Left lobe of liver (tissue), 2 donors: Measurements from ENCODE around the gene DVL1. TPM values are rescaled to one million over a fixed set of nuclear protein-coding genes. Genes with fewer than 3 reads are reported as not detected.

Source experiments
- ATAC-seq: fragments of 200-7000 bp; cut with Tn5 transposase; one replicate; pipeline ENCODE4 v1.9.1; 2020; ENCODE audit warnings: mild to moderate bottlenecking, moderate library complexity
- DNase-seq: peaks from one replicate; pipeline ENCODE4 v3.0.0-alpha.2; 2020; ENCODE audit warnings: low spot score
- total RNA-seq: library from RNA; stranded (reverse); gene quantifications from one replicate; pipeline ENCODE4 v1.2.1, GENCODE V29; 2021
- donor health status: DM: no; HTN: no; CAD: no; lungs with moderate emphysema.
- donor health status: DM: no; HTN: yes; CAD: no.

The DVL1 gene
- total RNA-seq, 1 donor from 2014 or later, result 50.4 TPM

DNA sequence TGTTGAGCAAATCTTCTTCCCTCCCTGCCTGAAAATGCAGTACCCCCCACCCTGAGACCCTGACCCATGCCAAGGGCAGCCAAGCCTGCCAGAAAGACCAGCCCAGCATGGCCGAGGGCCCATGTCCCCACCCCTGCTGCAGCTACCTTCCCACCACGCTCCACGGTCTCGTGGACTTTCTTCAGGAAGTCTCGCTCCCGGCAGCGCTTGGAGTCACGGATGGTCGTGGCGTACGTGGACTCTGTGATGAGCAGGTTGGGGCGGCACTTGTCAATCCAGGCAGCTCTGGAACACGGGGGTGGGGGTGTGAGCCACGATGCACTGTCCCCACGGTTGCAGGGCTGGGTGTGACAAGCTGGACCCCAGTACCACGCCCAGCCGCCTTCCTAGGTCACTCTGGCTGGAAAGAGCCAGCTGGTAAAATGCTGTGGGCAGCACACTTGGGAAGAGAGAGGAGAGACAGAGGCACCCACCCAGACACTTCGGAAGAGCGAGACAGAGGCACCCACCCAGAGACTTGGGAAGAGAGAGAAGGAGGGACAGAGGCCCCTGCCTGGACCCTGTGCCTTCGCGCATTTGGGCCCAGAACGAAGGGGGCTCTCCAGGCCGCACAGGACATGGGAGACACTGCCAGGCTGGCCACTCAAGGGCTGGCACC, 34.4 kb downstream of the DVL1 start:
- ATAC-seq, result no peak
- DNase-seq, result no peak

DNA sequence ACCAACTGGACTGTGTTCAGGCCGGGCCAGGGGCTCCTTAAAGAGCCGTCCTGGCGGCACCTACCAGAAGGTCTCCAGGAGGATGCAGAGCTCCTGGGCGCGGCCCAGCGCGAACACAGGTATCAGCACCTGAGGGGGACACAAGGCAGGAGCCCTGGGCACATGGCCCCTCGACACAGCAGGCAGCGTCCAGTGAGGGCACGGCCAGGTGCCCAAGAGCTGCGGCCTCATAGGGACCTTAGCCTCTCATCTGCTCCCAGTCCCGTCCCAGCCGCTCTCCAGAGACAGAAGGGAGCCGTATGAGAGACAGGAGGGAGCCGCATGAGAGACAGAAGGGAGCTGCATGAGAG, 35.0 kb downstream of the DVL1 start:
- DNase-seq, result no peak
- ATAC-seq, result no peak

DNA sequence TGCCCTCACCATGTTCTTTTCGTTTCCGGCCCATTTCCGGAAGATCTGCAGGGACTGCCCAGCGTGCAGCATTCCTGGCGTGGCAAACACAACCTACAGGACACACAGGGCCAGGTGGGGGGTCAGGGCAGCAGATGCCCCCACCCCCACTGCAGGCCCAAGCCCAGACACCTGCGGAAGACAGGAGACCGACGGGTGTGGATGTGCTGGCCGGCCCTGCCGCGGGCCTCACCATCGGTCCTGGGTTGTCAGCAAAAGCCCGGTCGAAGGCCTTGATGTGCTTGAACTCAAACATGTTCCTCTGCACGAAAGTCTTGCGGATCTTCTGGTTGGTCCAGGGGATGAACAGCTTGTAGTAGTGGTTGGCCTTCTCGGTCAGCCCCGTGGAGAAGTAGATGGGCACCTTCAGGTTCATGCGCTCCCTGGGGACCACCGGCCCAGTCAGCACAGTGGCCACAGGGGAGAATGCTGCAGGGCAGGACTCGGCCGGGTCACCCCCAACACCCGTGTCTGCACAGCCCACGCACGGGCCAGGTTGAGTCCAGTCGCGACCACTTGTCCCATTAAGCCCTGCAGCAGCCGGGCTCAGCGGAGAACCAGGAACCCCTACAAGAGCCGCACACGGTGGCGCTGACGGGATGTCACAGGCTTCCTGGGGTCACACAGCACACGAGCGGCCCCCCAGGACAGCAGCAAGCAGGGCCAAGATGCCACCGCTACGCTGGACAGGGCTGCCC, 35.5 kb downstream of the DVL1 start:
- no peak for DNase-seq
- ATAC-seq, result no peak

GRCh38 chr1:1312450-1313314, 36.5 kb downstream of the DVL1 start:
- DNase-seq, result no peak
- ATAC-seq, result no peak

DNA sequence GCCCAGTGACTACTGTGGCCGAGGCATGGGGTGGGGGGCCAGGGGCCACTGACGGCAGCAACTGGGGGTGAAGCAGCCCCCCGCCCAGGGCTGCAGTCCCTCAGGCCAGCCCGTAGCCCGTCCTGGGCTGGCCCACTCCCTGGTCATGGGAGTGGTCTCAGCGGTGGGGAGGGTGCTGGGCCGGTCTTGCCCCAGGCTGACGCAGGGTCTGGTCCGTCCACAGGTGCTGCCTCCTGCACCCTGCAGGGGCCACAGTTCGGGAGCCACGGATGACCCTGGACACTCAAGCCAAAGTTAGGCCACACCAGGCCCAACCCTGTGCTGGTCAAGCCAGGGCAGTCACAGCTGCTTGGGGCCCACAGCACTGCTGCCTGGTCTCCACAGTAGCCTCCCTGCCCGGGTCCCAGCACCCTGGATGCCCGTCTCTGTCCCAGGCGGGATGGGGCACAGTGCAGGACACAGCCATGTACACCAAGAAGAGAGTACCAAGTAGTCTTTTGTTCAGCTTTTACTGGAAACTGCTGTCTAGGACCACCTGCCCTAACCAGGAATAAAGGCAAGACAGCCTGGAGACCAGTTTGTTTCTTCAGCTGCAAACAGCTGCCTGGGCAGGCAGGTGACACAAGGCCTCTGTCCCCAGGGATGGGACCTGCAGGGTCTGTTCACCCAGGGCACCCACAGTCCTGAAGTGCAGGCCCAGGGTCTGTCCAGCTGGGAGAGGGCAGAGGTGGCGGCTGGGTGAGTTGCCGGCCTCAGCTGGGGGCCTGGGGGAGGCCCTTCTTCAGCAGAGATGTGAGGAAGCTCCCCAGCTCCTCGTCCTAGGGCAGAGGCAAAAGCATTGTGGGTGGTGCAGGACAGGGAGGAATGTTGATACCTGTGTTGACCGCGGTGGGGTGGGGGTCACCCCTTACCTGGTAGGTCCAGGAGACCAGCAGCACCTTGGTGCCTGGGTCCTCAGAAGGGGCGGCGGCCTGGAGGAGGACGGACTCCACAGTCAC, 37.8 kb downstream of the DVL1 start:
- DNase-seq (no peak), ATAC-seq (no peak)

DNA sequence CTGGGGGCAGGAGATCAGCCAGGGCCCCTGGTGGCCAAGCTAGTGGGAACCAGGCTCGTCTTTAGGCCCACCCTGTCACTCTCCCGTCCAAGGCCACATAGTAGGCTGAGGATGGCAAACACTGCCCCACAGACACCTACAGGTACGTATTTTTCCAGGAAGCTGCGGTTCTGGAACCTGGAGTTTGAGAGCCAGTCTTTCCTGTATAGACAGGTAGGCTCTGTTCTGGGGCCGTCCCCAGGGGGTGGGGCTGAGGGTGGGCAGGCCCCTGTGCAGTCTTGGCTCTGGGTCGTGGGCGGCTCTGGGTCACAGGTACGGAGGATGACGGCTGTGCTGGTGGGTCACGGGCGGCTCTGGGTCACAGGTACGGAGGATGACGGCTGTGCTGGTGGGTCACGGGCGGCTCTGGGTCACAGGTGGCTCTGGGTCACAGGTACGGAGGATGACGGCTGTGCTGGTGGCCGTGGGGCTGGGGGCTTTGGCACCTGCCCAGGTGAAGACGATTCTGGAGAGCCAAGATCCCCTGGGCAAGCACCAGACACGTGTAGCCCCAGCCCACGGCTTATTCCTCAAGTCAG, 38.7 kb downstream of the DVL1 start:
- DNase-seq, result no peak
- no peak for ATAC-seq

GRCh38 chr1:1310109-1310385, 39.2 kb downstream of the DVL1 start:
- no peak for ATAC-seq
- no peak for DNase-seq

DNA sequence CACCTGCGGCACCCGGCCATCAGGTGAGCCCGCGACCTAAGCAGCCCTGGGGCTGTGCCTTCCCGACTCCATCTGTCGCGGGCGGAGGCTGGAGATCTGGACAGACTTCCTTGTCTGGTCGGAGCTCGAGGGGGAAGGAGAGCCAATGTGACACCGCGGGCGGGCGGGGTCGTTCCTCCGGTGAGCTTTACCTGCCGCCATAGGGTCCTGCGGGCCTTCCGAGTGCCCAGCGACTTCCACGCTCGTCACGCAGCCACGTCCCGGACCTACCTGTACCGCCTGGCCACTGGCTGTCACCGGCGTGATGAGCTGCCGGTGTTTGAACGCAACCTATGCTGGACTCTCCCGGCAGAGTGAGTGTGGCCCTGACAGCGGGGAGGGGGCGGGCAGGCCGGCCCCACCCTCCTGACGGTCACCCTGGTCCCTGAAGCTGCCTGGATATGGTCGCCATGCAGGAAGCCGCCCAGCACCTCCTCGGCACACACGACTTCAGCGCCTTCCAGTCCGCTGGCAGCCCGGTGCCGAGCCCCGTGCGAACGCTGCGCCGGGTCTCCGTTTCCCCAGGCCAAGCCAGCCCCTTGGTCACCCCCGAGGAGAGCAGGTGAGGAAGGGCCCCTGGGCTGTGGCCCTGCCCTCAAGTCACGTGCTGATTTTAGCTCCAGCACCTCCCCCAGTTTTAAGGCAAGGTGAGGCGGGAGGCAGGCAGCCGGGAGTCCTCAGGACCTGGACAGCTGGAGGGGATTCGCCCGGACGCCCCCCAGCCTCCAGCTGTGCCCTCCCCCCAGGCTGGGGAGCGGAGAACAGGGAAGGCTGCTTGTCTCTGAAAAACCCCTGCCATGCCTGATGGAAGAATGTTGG, 39.7 kb downstream of the DVL1 start:
- ATAC-seq, result no peak
- no peak for DNase-seq

DNA sequence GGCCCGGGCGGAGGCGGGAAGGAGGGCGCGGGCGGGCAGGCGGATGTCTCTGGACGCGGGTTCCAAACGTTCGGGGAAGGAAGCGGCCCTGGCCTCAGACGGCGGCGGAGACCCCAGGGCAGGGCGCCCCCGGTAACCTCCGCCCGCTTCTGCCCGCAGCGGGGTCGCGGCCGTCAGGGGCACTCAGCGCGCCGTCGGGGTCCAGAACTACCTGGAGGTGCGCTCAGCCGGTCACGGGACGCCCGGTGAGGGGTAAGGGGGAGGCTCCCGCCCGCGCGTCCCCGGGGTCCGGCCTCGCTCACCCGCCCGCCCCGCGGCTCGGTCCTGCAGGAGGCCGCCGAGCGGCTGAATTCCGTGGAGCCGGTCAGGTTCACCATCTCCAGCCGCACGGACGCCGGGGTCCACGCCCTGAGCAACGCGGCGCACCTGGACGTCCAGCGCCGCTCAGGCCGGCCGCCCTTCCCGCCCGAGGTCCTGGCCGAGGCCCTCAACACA, 40.4 kb downstream of the DVL1 start:
- DNase-seq, result peak; percentile 66
- ATAC-seq, result peak; percentile 2

DNA sequence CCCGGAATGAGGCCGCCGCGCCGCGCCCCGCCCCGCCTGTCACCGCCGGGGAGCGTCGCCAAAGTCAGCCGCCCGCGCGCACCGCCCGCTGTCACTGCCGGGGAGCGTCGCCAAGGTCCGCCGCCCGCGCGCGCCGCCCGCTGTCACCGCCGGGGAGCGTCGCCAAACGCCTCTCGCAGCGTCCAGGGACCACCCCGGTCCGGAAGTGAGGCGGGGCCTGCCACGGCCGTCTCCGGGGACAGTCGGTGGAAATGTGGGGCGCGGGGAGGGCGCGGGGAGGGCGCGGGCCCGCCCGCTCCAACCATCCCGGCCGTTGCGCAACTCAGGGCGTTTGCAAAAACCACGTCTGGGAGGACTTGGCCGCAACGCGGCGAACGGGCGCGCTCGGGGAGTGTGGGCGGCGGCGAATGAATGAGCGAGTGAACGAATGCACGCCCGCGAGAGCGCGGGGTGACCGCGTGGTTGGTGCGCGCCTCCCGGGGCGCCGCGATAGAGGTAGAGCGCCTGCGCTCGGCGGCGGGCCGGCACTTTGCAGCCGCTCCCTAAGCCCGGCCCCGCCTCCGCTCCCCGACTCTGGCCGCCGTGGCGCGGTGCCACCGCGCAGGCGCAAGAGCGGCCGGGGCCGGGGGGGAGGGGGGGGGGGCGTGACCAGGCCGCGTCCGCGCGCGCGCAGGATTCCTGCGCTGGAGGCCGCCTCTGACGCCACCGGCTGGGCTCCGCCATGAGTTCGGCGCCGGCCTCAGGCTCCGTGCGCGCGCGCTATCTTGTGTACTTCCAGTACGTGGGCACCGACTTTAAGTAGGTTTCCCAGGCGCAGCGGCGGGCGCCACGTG, 41.1 kb downstream of the DVL1 start, which contains the start of the genes ACAP3 and PUSL1:
Gene ACAP3 (minus strand): TSS at position 8 of the 833 bp plus-strand sequence. CDS start 115 bp downstream, outside the sequence.
Gene PUSL1 (plus strand): TSS at position 675 of the 833 bp plus-strand sequence. CDS start 47 bp downstream, at position 722.
- ATAC-seq, result peak; percentile 78

GRCh38 chr1:1307261-1307922, 41.8 kb downstream of the DVL1 start:
- DNase-seq (peak; percentile 66), ATAC-seq (peak; percentile 4)

More for the DNA sequence above, 41.1 kb downstream of the DVL1 start, which contains the start of the genes ACAP3 and PUSL1:
- peak; percentile 93 for DNase-seq

GRCh38 chr1:1306661-1307260, 42.5 kb downstream of the DVL1 start:
- DNase-seq (no peak), ATAC-seq (no peak)

GRCh38 chr1:1306070-1306660, 43.1 kb downstream of the DVL1 start:
- no peak for ATAC-seq

DNA sequence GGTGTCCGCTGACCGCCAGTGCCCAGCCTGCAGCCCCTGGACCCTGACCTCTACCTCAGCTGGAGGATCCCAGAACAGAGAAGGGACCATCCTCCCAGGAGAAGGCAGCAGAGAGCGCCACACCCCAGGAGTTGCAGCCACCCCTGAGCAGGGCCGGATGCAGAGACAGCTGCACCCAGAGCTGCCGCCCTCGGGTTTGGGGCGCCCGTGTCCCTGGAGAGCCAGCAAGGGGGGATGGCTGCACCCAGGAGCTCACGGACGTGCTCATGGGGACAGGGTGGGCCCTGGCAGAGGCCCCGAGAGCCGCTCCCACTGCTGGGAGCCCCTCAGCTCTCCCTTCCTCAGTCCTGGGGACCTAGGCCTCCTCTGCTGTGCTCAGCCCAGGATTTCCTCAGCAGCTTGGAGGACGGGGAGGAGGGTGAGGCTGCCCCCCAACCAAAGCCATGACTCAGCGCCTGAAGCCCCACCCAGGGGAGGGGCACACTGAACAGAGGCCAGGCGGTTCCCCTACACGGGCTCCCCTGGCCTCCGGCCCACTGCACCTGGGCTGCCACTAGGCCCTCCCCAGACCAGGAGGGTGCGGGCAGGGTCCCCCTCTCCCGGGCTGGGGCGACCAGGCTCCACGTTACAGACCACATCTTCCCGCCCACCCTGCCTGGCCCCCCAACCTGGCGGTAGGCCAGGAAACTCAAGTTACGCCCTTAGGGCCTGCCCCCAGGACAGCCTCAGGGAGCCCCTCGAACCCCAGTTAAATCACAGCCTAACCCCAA, 43.7 kb downstream of the DVL1 start:
- no peak for ATAC-seq

More at GRCh38 chr1:1306070-1306660, 43.1 kb downstream of the DVL1 start:
- DNase-seq, result no peak

DNA sequence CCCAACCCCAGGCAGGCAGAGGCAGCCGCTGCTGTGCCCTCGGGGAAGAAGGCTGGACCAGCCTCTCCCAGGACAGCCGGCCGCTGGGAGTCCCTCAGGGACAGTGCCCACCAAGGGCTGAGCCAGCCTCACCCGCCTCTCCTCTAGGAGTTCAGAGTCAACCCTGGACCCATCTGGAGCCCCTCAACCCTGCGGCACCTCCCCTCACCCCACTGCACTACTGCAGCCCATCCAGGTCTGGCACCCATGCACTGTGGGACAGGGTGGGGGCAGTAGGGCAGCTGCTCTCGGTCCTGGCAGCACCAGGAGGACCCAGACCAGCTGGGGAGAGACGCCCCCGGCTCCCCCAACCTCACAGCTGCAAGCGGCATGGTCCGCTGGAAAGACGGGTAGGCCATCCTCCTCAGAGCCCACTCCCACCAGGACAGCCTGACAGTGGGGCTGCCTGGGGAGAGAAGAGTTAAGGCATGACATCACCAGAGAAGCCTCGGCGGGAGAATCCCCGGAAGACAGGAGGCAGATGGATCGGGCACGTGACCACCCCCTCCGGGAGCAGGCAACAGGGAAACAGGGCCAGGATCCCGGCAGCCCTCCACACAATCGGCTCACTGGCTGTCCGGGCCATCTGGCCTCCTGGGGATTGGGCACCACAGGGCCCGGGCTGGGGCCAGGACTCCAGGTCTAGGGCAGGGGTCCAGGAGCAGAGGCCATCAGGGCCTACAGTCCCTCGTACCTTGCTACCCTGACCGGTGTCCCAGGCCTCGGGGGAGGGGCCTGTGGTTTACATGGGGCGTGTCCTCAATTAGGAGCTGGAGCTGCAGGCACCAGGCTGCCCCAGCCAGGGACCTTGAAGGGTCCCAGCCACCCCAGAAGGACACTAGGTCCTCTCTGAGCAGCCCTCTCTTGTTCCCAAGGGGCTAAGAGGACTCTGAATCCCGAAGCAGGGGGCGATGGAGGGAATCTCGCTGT, 44.6 kb downstream of the DVL1 start:
- ATAC-seq (no peak), DNase-seq (peak; percentile 68)

More for the DNA sequence above, 43.7 kb downstream of the DVL1 start:
- DNase-seq, result no peak
